HG03196 (cell line): Measurements from ENCODE around the gene SBSN.

Experiments used
- ATAC-seq: cut with Tn5 transposase; IDR thresholded peaks from one replicate; pipeline ENCODE4 v1.9.1; 2021; ENCODE audit not compliant: unreplicated experiment

SBSN gene

GRCh38 chr19:35555301-35556005, 27.3 kb upstream of the SBSN start:
- no peak for ATAC-seq

GRCh38 chr19:35554076-35554475, 26.0 kb upstream of the SBSN start:
- no peak for ATAC-seq

- no peak for ATAC-seq
These were observed 25.4 kb upstream of the SBSN start for GRCh38 chr19:35553385-35554000.

- no peak for ATAC-seq
These were observed 24.6 kb upstream of the SBSN start for GRCh38 chr19:35552534-35553384.

- ATAC-seq: no peak
These were observed 23.1 kb upstream of the SBSN start for GRCh38 chr19:35551091-35551810.

- no peak for ATAC-seq
These were observed 21.9 kb upstream of the SBSN start for GRCh38 chr19:35549879-35550523.

- ATAC-seq: no peak
These were observed 21.2 kb upstream of the SBSN start for GRCh38 chr19:35549174-35549788.

- no peak for ATAC-seq
These were observed 18.4 kb upstream of the SBSN start for GRCh38 chr19:35546532-35546931.

- ATAC-seq: peak; percentile 26
These were observed 17.8 kb upstream of the SBSN start for GRCh38 chr19:35545855-35546381.

- ATAC-seq: peak; percentile 79
These were observed 17.1 kb upstream of the SBSN start, which contains the start of gene TMEM147 for GRCh38 chr19:35545001-35545854. Gene TMEM147 (plus strand): TSS chr19:35545626. CDS start chr19:35545740, 114 bp downstream.

GRCh38 chr19:35544110-35544802, 16.1 kb upstream of the SBSN start:
- ATAC-seq: no peak

GRCh38 chr19:35543280-35544109, 15.4 kb upstream of the SBSN start:
- no peak for ATAC-seq

GRCh38 chr19:35542209-35542608, 14.1 kb upstream of the SBSN start:
- ATAC-seq: no peak

- no peak for ATAC-seq
These were observed 12.3 kb upstream of the SBSN start for GRCh38 chr19:35540356-35540927.

GRCh38 chr19:35539850-35540249, 11.7 kb upstream of the SBSN start:
- ATAC-seq: no peak

- ATAC-seq: no peak
These were observed 11.2 kb upstream of the SBSN start for GRCh38 chr19:35539314-35539713.

- ATAC-seq: no peak
These were observed 6.8 kb upstream of the SBSN start for GRCh38 chr19:35534803-35535480.
